NCI-H2081 (cell line): ENCODE measurements around the gene UBE2E2.

ENCODE experiments used
- DNase-seq, 2 experiments: peaks; one replicate each; lab custom pipeline; 2025; lab: John Stamatoyannopoulos, UW

The UBE2E2 gene

DNA sequence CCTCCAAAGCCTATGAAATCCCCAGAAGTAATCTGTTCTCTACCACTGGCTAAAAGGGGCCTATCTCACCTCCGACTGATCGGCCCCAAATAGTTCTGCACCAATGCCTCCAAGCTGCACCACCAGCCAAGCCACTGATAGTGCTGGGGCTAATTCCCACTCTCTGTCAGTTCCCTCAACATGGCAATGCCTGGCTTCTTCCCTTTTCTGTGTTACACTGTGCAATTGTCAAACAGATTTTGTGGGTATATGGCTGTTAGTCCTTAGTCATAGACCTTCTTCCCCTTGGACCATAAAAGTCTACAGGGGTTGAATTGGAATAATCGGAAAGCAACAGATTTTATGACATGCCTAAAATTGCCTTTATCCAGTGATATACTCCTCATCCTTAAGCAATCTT lies 9.3 kb upstream of the UBE2E2 start:
- DNase-seq: no peak

DNA sequence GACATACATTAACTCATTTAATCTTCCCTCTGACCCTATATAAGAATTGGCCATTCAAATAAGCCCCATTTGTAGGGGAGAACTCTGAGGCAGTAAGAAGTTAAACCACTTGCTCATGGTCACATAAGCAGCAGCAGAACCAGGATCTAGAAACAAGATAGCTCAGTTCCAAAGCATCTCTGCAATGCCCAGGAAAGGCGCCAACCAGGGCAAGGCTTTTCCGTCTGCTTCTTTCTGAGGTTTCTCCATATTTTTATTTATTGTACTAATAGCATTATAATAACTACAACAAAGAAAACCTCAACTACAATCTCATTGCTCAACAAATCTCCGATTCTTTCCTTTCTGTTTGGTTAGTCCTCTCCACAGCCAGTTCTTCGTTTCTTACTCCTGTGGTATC lies 4.3 kb upstream of the UBE2E2 start:
- DNase-seq: no peak

DNA sequence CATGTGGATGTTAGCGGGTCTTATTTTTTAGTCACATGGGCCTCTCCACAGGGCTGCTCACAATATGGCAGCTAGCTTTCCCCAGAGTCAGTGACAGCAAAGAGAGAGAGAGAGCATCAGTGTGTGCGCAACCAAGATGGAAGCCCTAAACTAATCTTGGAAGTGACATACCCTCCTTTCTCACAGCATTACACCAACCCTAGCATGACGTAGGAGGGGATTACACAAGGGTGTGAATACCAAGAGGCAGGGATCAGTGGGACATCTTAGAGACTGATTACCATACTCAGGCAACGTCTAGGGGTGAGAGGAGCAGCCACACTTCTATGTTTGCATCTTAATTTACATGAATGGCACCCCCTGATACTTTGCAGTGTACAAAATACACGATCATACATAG lies 3.5 kb upstream of the UBE2E2 start:
- DNase-seq: no peak

DNA sequence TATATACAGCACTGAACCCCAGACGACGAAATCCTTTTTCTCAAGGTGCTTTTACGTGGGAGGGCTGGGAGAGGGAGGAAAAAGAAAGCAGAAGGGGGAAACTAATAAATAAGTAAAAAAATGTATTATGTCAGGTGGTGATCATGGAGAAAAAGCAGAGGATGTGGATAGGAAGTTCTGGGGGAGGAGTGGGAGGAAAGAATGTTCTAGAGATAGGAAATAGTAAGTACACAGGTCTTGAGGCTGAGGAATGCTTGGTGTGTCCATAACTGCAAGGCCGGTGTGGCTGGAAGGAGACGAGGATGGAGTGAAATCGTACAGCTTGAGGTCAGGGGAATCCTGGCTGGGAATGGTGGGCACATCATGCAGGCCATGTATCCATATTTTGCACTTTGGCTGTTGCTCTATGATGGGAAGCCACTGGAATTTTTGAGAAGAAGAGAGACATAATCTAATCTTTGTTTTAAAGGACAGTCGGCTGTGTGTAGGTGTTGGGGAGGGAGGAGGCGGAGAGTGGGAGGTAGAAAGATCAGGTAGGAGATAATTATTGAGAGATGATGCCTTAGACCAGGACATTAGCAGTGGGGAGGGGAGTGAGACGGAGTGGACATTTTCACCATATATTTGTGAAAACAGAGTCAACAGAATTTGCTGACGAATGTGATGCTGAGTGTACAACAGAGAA lies 1.8 kb upstream of the UBE2E2 start:
- no peak for DNase-seq

DNA sequence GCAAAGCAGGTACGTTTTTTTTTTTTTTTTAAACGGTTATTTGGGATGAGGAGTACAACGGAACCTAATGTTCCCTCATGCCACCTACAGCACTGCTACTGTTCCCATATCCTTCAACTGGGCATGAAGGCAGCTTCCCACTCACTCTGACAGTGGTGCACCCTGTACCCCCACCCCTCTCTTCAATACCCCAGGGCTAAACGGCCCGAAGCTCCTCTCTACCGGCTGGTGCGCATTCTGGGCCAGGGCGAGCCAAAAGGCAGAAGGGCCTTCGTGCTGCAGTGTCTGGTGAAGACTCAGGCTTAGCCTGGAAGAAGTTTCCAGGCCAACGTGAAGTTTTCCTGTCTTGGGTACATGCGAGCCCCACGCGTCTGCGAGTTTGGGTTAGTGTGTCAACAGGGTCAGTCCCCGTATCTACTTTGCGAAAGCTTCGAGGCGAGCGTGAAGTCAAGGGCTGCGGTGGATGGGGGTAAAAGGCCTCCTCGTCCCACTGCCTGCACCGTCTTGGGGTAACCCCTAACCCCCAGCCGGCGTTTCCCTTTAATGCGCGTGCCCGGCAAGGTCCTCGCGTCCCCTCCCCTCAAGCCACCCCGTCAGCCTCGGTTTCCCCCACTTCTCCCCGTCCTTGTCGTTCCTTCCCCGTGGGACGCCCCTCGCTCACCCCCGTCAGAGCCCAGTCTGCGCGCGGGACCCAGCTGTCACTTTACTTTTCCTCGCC lies 765 bp upstream of the UBE2E2 start:
- no peak for DNase-seq

DNA sequence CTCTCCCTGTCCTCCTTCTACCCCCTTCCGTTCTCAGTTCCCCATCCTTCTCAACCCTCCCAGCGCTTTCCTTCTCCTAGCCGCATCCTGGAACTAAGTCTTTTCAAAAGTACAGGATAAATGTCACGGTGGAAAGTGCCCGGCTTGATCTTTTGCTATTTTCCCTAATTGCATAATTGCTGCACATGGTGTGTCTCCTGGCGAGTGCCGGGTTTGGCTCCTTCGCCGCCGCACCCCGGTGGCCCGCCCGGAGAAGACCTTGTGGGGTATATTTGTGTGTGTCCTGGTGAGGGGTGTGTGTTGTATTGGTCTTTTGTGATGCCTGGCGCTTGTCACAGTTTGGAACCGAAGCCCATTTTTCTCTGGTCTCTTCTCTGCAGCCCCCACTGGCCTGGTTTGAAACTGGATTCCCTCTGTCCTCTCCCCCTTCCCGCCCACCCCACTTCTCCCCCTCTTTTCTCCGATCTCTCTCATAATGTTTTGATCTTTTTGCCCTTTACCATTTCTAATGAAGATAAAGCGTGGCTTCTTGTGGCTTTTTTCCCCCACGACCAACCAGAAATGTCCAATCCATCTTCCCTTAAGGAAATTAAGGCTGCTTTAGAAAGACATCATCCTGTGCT lies 692 bp downstream of the UBE2E2 start:
- peak in 1 of 2 experiments; percentile 30 for DNase-seq

DNA sequence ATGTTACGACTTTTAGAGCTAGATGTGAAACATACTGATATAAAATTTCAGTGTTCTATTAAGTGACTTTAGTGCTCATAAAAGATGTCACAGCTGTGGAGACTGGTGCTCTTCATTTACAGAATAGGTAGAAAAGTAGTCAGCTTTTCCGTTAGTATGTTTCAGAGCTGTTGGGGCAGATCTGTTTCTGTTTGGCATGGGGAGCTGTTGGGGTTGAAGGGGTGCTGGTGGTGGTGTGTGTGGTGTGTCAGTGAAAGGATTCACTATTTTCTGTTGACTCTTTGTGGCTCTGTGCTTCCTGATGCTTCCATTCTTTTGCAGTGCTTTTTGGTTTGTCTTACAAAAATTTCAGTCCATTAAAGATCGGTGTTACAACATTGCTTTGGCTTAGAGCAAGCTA lies 3.2 kb downstream of the UBE2E2 start:
- DNase-seq: no peak

DNA sequence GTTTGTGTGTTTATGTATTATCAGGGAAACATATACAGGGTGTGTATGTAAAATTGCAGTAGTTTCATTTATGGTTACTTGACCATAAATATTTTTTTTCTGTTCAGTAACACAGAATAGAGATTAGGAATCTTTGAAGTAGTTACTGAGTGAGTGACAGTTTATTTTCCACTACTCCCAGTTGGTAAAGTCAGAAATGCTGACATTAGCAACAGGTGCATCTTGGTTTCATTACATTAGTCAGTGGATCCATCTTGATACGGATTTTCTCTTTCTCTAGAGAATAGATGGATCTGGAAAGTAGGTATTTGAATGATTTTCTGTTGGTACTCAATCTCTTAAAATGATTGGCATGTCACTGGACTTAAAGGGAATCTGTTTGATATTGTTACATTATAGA lies 6.0 kb downstream of the UBE2E2 start:
- DNase-seq: no peak

DNA sequence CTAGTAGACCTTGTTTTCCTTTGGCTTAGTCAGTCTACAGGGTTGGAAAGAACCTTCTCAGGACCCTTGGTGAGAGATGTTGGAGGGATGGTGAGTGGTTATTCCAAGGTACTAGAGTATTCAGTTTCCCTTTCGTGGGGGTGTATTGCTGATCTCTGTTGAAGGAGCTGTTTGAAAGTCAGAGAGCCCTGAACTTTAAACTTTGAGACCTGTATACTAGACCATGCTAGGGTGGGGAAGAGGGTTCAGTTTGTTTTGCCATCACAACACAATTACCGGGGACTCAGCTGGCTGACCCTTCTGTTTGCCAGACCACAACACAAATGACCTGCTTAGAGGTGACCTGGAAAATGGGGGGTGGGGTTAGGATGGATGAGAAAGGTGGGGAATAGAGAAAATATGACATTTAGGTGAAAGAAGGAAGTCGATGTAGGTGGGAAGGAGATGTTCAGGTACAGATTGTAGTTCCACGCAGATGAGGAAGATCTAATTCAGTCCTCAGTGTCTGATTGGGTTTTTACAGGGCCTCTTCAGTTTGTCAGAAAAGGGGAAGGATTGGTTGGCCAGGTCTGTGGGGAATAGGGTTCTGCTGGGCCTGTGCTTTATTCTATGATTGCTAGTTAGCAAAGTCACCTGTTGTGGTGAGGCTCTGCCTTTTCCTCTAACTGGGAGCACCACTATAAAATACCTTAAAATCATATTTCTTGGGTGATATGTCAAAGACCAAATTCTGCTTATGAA lies 6.8 kb downstream of the UBE2E2 start:
- DNase-seq: no peak

DNA sequence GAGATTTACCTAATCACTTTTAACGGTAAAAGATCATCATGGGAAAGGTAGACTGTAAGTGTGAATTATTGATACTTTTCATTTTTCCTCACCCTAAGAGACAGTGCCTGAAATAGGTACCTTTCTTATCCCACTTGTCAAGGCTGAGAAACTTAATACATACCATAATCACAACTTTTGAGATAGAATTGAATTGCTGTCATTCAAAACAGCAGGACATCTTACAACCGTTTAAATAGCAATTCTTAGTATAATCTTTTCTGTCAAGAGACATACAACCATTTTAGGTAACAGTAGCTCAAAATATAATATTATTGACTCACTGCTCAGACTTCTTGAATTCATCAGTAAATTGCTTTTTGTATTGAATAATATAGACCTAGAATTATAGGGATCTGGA lies 10.7 kb downstream of the UBE2E2 start:
- DNase-seq: no peak

DNA sequence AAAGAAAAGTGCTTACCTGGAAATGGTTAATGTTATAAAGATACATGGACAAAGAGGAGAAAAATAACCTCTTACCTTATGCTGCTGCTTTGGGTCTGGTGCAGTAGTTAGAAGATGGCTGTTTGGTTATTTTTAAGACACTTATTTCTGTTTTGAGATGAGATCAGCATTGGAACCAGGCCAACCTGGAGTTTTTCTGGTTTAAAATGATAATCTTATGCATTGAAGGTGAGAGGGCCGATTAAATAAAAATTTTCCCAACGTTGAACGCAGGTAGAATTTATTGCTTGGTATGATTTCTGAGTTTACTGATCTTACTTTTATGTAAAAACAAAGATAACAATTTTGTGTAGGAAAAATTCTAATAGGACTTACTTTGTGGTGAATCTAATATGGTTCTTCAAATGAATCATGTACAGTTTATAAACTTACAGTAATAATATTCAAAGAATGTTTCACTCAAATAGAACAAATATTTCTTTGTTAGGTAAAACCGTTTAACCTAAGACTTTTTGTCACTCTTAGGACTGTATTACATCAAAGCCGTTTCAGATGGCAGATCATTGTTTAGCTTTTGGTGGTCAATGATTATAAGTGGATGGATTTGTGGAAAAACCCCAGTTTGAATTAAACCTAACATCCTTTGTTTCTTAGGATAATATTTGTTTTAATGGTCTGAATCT lies 14.9 kb downstream of the UBE2E2 start:
- no peak for DNase-seq

DNA sequence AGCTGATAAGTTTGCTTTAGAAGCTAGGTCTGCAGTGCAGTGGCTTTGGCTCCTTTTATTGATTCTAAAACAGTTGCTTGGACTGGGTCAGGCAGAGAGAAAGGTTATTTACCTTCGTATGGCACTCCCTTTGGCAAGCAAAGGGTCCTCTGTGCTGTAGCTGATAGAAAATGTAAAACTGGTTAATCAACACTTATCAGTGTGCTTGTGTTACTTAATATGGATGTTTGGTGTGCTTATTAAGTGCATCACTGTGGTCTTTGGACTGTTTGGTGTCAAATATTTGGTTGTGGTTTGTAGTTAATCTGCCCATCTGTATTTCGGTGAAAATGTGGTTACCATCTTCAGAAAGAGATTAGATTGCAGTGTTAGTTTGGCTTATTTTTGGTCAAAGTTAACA lies 16.0 kb downstream of the UBE2E2 start:
- no peak for DNase-seq

DNA sequence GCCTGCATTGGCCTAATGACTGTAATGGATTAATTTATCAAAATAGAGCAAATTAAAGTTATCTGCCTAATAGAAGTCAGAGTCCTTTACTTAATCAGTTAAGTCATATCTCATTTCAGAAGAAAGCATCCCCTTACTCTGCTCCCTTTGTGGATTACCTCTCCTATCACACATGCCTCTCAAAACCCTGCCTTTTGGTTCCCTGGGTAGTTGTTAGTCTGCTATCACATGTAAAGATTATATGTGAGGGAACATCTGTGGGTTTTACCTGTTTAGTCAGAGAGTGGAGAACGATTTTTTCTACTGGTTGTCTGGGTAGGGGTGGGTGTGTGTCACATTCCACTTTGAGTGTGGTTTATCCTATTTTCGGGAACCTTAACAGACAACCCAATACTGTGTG lies 16.4 kb downstream of the UBE2E2 start:
- no peak for DNase-seq

DNA sequence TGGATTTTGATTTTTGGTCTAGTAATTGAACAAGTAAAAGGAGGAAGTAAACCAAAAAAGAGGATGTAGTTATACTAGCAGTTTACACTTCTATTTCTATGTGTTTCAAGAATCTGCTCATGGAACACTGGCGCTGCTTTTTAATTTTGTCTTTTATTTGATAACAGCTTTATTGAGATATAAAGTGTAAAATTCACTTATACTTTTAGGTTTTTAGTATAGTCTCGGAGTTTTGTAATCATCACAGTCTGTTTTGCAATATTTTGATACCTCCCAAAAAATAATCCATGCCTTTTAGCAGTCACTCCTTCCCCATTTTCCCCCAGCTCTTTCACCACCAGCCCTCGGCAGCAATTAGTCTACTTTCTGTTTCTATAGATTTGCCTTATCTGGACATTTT lies 18.0 kb downstream of the UBE2E2 start:
- DNase-seq: no peak

DNA sequence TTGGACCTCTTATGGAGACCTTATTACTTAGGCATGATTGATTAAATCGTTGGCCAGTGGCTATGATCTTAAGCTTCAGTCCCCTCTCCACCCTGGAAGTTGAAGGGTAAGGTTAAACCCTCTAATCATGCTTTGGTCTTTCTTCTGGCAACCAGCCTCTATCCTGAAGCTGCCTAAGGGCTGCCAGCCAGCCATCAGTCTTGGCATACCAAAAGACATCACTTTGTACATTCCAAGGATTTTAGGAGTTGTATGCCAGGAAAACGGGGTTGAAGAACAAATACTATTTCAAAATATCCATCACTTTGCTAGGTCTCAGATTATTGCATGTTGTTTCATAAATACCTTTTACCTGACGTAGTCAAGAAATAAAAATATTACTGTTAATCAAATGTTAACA lies 28.9 kb downstream of the UBE2E2 start:
- no peak for DNase-seq

DNA sequence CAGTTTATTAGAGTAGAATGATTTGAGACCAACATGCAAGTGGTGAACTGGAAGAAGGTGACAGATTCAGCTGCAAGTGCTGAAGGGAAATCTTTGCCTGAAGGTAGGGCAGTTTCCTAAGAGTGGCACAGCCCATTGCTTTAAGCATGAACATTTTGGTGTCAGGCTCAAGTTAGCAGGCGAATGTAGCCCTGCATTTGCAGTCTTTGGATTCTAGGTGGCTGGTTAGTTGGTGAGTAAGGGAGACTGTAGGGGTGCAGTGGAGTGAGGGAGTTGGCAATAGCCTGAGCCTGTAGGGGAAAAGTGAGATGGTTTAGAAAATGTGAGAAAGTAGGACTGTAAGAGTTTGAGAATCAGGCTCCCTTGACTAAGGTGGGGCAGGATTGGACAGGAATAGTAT lies 29.7 kb downstream of the UBE2E2 start:
- no peak for DNase-seq

DNA sequence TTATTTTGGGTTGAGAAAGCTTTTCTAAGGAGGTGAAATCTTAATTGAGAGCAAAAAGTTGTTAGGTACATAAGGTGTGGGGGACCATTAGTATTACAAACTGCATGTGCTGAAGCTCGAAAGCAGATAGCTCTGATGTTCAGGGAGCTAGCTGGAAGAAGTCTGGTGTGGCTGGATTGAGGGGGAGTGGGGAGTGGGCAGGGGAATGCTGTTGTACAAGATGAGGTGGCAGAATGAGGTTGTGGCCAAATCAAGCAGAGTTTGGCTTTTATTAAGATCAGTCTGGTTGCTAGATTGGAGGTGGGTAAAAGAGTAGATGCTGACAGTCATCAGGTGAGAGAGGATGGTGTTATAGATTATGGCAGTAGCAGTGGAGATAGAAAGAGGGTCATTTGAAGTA lies 32.1 kb downstream of the UBE2E2 start:
- DNase-seq: no peak

DNA sequence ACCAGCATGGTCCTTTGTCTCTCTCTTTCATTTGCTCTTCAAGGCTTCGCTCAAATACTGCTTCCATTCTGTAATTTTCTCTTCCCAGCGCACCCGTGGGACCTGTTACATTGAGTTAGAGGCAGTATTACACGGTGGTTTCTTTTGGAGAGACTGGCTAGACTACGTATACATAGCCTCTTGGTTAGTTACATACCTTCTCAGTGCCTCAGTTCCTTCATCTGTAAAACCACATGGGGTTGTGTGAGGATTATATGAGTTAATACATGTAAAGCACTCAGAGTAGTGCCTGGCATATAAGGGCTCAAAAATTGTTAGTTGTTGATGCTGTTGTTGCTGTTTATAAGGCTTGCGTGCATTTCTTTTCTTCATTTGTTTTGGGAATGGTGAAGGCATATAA lies 33.8 kb downstream of the UBE2E2 start:
- DNase-seq: no peak

DNA sequence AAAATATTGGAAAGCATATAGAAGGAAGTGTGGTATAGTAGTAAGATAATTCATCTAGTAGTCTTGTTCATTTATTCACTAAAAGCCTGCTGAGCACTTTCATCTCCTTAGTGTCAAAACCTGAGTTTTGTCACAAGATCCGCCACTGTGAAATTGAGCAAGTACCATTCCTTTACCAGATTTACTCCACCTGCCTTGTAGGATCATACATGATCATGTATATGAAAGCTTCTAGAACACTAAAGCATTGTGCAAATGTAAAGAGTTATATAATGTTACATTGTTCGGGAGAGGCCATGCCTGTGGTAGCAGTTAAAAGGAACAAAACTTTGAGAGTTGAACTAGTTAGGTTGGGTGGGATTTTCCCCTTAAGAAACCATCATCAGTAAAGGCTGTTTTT lies 35.0 kb downstream of the UBE2E2 start:
- DNase-seq: no peak

DNA sequence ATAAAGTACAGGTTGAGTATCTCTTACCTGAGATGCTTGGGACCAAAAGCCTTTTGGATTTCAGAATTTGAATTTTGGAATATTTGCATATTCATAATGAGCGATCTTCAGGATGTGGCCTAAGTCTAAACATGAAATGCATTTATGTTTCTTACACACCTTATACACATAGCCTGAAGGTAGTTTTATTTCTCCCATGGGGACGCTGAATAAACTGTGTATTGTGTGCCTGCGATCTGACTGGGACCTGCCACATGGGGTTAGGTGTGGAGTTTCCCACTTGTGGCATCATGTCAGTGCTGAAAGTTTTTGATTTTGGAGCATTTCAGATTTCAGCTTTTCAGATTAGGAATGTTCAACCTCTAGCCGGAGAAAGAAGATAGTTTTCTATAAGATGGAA lies 35.5 kb downstream of the UBE2E2 start:
- no peak for DNase-seq

DNA sequence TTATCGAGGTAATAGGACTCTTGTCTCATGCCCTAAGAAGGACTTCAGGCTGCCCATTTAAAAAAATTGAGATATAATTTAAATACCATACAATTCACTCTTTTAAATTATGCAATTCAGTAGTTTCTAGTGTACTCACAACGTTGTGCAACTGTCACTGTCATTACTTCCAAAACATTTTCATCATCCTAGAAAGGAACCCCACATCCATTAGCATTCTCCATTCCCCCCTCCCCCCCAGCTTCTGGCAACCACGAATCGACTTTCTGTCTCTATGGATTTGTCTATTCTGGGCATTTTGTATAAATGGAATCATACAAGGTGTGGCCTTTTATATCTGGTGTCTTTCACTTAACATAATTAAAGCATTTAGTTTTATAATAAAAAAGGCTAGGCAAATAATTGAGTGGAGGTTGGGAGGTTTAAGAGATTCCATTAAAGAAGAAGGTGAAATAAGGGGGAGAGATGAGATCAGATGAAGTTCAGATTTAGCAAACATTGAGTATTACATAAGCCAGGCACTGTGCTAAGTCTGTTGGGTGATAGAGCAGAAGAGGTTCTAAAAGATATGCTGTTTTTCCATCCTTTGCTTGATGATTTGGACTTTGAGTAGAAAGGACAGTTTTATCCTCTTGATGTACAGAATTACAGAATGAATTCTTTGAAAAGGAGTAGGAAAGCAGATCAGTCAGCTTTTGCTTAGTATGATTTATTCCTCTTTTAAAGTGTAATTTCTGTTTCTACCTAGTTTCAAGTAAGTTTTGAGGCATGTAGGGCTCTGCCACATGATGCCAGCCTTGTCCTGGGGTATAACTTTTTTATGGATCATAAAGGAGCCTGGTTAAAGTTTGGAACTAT lies 36.3 kb downstream of the UBE2E2 start:
- DNase-seq: no peak
